Glomerular endothelial cell (primary cell): ENCODE data around the gene RBM4. TPM values are rescaled to one million over a fixed set of nuclear protein-coding genes. Genes with fewer than 3 reads are reported as not detected.

Experiments used
- DNase-seq: peaks from one replicate; pipeline ENCODE4 v3.0.0-alpha.2; 2011; ENCODE audit warnings: low read depth, low spot score; ENCODE audit errors: extremely low read depth
- total RNA-seq: library from RNA; depleted of rRNA; stranded (reverse); fragments of >200 nt; gene quantifications from 2 replicates; pipeline ENCODE4 v1.2.3, GENCODE V29; 2015

Gene RBM4
- total RNA-seq, 1 donor from 2014 or later = 112 TPM

- DNase-seq = no peak
Observed at GRCh38 chr11:66649903-66650302, 11.4 kb downstream of the RBM4 start.

DNA sequence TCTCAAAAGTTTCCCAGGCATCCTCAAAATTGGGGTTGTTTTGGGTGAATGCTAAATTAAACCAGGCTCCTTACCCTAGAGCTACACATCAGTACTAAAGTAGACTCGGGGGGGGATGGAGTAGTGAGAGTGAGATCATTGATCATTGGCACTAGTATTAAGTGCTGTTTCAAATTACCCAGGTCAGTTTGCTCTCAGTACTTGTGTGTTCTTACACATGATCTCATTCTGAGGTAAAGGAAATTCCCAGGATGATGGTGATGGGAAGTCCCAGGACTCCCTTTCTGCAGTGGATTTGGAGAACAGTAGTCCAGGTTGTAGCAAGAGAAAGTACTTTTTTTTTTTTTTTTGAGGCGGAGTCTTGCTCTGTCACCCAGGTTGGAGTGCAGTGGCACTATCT lies 12.5 kb downstream of the RBM4 start:
- no peak for DNase-seq

GRCh38 chr11:66652651-66653050 lies 14.1 kb downstream of the RBM4 start:
- no peak for DNase-seq

DNA sequence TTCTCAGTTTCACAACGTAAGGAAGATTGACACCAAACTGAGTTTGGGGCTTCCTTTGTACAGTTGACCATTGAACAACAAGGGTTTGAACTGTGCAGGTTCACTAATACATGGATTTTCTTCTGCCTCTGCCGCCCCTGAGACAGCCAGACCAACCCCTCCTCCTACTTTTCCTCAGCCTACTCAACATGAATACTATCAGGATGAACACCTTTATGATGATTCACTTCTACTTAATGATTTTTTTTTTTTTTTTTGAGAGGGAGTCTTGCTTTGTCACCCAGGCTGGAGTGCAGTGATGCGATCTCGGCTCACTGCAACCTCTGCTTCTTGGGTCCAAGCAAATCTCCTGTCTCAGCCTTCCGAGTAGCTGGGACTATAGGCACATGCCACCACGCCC lies 14.6 kb downstream of the RBM4 start:
- DNase-seq = no peak

- no peak for DNase-seq
Observed at GRCh38 chr11:66659763-66660162, 21.3 kb downstream of the RBM4 start.

DNA sequence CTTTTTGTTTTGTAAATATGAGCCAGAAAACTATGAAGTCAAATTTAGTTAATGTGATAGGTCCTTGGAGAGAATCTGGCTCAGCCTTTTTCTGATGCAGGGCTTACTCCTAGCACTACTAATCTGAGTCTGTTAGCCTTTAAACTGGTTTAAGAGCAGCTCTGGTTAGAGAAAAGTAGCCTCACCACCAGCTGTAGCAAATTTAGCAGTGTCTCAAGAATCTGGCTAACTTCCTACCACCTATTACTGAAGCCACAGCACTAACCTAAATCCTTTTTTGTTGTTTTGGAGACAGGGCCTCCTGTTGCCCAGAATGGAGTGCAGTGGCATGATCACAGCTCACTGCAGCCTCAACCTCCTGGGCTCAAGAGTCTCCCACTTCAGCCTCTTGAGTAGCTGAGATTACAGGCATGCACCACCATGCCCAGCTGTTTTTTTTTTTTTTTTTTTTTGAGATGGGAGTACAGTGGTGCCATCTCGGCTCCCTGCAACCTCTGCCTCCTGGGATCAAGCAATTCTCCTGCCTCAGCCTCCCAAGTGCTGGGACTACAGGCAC lies 25.3 kb downstream of the RBM4 start:
- no peak for DNase-seq

- no peak for DNase-seq
Observed at GRCh38 chr11:66665369-66665768, 26.9 kb downstream of the RBM4 start.

- DNase-seq = no peak
Observed at GRCh38 chr11:66670816-66671215, 32.3 kb downstream of the RBM4 start.

- no peak for DNase-seq
Observed at GRCh38 chr11:66674964-66675602, 36.6 kb downstream of the RBM4 start.

DNA sequence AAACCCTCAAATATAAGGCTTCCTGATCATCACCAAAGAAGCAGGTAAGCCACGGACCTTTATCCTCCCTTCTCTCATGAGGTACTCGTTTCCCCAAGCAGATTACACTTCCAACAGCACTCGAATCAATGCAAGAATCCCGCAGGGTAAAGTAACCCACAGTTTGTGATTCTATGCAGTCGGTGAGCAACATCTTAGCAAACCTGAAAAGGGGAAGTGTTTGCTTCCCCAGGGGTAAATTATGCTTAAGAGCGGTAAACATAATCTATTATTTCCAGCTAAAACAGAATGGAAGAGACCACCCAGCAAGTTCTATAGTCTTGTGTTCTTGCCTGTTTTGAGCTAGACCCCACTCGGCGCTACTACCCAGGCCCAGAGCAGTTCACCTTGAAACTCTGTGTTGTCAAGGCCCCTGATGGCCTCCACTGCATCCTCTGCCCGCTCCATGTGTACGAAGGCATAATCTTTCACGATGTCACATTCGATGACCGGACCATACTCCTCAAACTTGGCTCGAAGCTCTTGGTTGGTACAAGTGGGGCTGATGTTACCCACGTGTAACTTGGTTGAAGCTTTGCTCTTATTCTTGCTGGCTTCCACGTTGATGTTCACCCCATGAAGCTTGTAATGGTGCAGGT lies 37.9 kb downstream of the RBM4 start:
- no peak for DNase-seq

DNA sequence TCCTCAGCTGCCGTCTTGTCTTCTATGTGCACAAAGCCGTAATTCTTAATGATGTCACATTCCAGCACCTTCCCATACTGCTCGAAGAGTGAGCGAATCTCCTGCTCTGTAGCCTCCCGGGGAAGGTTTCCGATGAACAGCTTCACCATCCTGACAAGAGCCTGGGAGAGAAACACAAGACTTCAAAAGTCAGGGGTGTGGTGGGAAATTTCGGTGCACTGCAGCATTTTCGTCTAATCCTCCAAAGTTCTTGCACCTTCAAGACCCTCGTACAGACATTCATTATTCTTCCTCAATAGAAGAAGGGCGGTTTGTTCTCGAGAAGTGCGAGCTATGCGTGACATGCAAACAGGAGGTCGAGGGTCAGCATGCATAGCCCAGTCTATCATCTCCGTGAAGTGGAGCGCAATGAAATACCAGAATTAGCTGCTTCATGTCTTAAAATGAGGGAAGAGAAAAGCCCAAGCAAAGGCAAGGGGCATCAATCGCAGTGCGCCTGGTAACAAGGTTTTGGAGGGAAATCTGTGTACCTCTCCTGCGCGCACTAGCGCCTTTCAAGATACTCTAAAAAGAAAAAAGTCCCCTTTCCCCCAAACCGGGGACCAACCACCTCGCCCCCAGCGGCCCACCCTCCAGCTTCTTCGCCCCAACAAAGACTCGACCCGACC lies 38.6 kb downstream of the RBM4 start:
- DNase-seq = no peak

DNA sequence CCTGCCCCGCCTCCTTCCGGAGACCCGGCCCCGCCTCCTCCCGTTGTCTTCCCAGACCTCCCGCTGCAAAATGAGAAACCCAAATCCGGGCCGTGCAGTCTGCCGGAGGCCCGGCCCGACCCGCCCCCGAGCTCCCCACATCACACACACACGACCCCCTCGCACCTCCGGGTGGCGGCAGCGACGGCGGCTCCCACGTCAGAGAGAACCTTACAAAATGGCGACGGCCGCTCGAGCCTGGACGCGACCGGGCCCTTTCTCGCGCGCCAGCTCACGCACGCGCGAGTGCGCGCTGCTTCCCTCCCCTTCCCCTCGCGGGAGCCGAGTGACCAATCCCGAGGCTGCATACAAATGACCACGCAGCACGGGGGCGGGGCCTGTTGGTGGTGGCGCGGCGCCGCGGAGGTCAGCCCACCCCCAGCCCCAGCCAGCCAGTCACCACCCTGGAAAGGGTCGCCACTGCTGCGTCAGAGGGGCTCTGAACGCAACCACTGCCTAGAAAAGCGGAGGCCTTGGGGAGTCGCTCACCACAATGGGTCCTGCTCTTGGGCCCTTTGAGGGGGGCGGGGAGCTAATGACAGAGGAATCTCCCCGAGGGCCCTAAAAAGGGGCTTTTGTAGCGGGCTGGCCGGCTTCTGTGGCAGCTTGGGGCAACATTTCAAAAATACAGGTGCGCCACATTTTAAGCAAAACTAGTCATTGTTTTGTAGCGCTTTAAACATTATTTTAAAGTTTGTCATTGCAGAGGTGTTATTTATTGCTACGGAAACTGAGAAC lies 39.3 kb downstream of the RBM4 start, which contains the start of gene RBM4B:
Gene RBM4B (minus strand): TSS at position 289 of the 777 bp plus-strand sequence. CDS start 808 bp downstream, outside the sequence.
- peak; percentile 62 for DNase-seq

DNA sequence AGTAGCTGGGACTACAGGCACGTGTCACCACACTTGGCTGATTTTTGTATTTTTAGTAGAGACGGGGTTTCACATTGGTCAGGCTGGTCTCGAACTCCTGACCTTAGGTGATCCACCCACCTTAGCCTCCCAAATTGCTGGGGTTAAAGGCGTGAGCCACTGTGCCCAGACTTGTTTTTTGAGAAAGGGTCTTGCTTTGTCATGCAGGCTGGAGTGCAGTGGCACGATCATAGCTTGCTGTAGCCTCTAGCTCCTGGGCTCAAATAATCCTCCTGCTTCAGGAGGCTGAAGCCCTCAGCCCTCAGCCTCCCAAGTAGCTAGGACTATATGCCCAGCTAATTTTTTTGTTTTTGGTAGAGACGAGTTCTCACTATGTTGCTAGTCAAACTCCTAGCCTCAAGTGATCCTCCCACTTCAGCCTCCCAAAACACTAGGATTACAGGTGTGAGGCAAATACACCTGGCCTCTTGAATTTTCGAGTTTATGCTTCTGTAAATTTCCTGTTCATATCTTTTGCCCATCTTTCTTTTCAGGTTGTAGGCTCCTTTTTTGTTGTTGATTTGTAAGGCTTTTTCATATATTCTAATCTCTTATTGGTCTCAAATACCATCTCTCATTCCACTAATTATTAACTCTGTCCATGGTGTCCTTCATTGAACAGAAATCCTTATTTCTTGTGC lies 42.6 kb downstream of the RBM4 start:
- no peak for DNase-seq

- no peak for DNase-seq
Observed at GRCh38 chr11:66683877-66684276, 45.4 kb downstream of the RBM4 start.

DNA sequence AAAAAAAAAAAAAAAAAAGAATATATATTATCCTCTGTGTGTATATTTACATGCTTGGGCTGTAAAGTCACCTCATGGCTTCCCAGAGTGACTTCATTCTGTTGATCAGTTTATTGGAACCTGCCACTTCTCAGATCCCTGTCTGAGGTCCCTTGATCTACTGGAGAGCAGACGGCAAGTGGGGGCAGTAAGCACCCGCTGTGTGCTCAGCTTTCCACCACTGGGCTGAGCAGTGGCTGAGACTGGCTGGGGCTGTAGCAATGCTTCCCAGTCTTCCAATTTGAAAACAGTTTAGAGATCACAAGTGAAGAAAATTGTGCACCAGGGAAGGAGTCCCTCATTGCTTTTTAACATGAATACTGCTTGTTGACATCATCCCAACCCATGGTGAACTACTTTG lies 46.1 kb downstream of the RBM4 start:
- no peak for DNase-seq

GRCh38 chr11:66685276-66686099 lies 47.0 kb downstream of the RBM4 start:
- no peak for DNase-seq

- no peak for DNase-seq
Observed at GRCh38 chr11:66686100-66686785, 47.7 kb downstream of the RBM4 start.

GRCh38 chr11:66686801-66687750 lies 48.6 kb downstream of the RBM4 start:
- no peak for DNase-seq
